HFFc6 (cell line): ENCODE results near the gene OFD1. TPM values are rescaled to one million over a fixed set of nuclear protein-coding genes. Genes with fewer than 3 reads are reported as not detected.

Source experiments
- DNase-seq: peaks from one replicate; pipeline ENCODE4 v3.0.0-alpha.2; 2018
- H3K27ac Mint-ChIP-seq: 2 replicates; pipeline ENCODE4 v1.8.0; 2020; ENCODE audit warnings: mild to moderate bottlenecking, mixed read lengths
- H3K27me3 Mint-ChIP-seq: 2 replicates; pipeline ENCODE4 v1.8.0; 2021; ENCODE audit warnings: mild to moderate bottlenecking, moderate library complexity, mixed read lengths; ENCODE audit not compliant: insufficient read depth
- H3K36me3 Mint-ChIP-seq: 2 replicates; pipeline ENCODE4 v1.8.0; 2021; ENCODE audit warnings: low read depth, mixed read lengths
- H3K4me1 Mint-ChIP-seq: 2 replicates; pipeline ENCODE4 v1.8.0; 2020; ENCODE audit warnings: low read depth, mixed read lengths
- H3K4me3 Mint-ChIP-seq: 2 replicates; pipeline ENCODE4 v1.8.0; 2020; ENCODE audit warnings: mild to moderate bottlenecking, moderate library complexity, mixed read lengths
- H3K9me3 Mint-ChIP-seq: 2 replicates; pipeline ENCODE4 v1.8.0; 2020; ENCODE audit warnings: mild to moderate bottlenecking, mixed read lengths
- total RNA-seq, 6 experiments: library from RNA; stranded (reverse); fragmentation: NEBNext Ultra II Directional; extraction: Animal tissue kit (Norgen Biotek cat#: 25700); gene quantifications; 2 replicates in 1 of 6; 3 replicates in 5 of 6; pipeline ENCODE4 v1.2.3, GENCODE V29; 2021
- TF ChIP-seq, protein P1 (sequence below): fragments of 200-600 bp; sonication (generic); IDR thresholded peaks from 2 replicates; pipeline ENCODE4 v1.5.0; 2021; ENCODE audit warnings: antibody characterized with exemption, mild to moderate bottlenecking

OFD1 gene
- total RNA-seq, 6 experiments from 2014 or later, result 9.1 to 11.0 (median 10.1) TPM

DNA sequence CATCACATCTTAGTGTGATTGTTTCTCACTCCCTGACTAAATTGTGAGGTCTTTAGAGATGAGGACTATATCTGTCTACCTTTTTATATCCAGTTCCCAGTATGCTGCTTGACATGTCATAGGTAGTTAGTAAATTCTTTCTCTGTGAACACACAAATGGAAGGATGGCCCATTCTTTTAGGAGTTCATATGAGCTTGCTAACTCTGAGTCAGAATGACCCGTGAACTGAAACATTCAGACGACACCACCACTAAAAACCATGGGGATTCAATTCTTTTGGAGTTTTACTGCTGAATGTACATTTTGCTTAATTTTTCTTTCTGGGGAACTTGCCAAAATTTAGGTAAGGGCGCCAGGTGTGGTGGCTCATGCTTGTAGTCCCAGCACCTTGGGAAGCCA lies 13.9 kb downstream of the OFD1 start:
- H3K4me1 Mint-ChIP-seq, result peaks cover 15% of the 10 kb centered on the region
- no peaks in the 10 kb centered on the region for H3K9me3 Mint-ChIP-seq
- peak; percentile 21 for DNase-seq
- peak overlapping the region; percentile 73 for H3K27ac Mint-ChIP-seq
- TF ChIP-seq, protein P1, sequence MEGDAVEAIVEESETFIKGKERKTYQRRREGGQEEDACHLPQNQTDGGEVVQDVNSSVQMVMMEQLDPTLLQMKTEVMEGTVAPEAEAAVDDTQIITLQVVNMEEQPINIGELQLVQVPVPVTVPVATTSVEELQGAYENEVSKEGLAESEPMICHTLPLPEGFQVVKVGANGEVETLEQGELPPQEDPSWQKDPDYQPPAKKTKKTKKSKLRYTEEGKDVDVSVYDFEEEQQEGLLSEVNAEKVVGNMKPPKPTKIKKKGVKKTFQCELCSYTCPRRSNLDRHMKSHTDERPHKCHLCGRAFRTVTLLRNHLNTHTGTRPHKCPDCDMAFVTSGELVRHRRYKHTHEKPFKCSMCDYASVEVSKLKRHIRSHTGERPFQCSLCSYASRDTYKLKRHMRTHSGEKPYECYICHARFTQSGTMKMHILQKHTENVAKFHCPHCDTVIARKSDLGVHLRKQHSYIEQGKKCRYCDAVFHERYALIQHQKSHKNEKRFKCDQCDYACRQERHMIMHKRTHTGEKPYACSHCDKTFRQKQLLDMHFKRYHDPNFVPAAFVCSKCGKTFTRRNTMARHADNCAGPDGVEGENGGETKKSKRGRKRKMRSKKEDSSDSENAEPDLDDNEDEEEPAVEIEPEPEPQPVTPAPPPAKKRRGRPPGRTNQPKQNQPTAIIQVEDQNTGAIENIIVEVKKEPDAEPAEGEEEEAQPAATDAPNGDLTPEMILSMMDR, result no peak
- H3K36me3 Mint-ChIP-seq, result 0 out of 2 replicates have a peak, but pooled peaks cover 5% of the 10 kb centered on the region
- H3K27me3 Mint-ChIP-seq, result no peaks in the 10 kb centered on the region
- H3K4me3 Mint-ChIP-seq, result no peak overlapping the region

DNA sequence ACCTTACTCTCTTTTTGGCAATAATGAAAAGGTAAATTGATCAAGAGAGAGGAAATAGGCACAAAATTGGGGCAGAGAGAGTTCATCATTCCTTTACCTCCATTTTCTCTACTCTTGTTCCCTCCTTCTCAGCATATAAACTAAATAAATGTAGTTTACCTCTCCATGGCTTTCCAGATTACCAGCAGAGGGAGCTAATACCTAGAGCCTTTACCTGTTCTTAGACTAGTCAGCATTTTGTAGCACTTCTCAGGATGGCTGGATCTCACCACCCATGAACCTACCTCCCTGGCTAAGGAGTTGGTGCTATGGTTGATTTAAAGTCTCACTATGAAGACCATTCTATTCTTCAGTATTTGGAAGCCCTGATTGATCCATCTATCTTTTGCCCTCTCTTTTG lies 15.7 kb downstream of the OFD1 start:
- Mint-ChIP-seq H3K9me3 (no peaks in the 10 kb centered on the region), H3K4me3 (no peak overlapping the region), H3K27ac (no peak overlapping the region), H3K36me3 (0 out of 2 replicates have a peak, but pooled peaks cover 5% of the 10 kb centered on the region), H3K27me3 (no peaks in the 10 kb centered on the region), H3K4me1 (peaks cover 15% of the 10 kb centered on the region)
- TF ChIP-seq, protein P1, result peak; percentile 75
- peak; percentile 25 for DNase-seq

DNA sequence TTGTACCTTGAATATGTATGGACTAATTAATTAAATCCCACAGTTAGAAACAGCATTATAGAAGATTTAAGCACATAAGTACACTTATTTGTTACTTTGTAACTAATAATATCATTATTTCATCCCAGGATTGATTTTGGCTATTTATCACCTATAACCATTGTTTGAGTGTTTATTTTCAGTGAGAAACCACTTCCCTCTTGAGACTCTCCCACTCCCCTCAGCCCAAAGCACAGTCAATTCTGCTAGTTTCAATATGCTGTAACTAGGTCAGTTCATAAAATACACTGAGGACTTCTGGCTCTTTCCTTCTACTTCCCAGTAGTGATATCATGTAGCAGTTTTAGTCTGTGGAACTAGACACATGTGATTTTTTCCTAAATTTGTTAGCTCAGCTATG lies 16.3 kb downstream of the OFD1 start:
- Mint-ChIP-seq H3K9me3 (no peaks in the 10 kb centered on the region), H3K36me3 (0 out of 2 replicates have a peak, but pooled peaks cover 5% of the 10 kb centered on the region), H3K4me3 (no peak overlapping the region)

DNA sequence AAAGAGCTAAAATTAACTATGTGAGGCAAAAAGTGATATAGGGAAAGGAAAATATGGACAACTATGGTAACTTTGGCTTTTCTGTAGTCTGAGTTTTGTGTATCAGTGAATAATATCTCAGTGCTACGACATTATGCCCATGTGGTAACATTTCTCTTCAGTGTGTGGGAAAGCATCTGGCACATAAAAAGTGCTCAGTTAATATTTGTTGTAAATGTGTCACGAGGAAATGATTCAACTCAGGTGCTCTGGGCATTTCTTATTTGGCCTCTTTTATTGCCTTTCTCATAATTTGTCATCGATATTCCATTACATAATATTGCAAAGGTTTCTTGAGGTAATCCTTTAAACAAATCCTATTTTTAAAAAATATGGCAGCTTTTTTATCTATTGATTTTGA lies 17.6 kb downstream of the OFD1 start:
- no peak overlapping the region for H3K27ac Mint-ChIP-seq
- no peaks in the 10 kb centered on the region for H3K27me3 Mint-ChIP-seq
- H3K4me3 Mint-ChIP-seq, result no peak overlapping the region
- TF ChIP-seq, protein P1, result no peak
- DNase-seq, result no peak
- H3K36me3 Mint-ChIP-seq, result 0 out of 2 replicates have a peak, but pooled peaks cover 5% of the 10 kb centered on the region
- H3K4me1 Mint-ChIP-seq, result peaks cover 15% of the 10 kb centered on the region
- no peaks in the 10 kb centered on the region for H3K9me3 Mint-ChIP-seq

More for the DNA sequence above, 16.3 kb downstream of the OFD1 start:
- DNase-seq, result no peak
- Mint-ChIP-seq H3K4me1 (peaks cover 15% of the 10 kb centered on the region), H3K27ac (no peak overlapping the region), H3K27me3 (no peaks in the 10 kb centered on the region)
- TF ChIP-seq, protein P1, result no peak

DNA sequence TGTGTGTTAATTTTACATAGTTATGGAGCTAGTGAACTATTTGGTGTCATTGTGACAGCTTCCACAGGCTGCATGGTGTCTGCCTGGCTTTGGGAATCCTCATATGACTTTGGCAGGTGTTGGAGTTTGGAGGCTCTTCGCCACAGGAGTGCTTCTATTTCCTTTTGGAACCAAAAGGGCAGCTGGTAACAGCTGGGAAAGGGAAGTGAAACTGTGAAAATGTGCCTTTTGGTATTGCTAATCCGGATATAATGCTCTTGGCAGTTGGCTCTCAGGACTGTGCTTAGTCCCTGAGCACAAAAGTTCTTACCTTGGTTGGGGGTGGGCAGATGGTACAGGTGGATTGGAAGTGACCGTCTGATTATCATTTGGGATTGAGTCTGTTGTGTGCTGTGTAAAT lies 18.1 kb downstream of the OFD1 start:
- Mint-ChIP-seq H3K27ac (no peak overlapping the region), H3K27me3 (no peaks in the 10 kb centered on the region), H3K36me3 (0 out of 2 replicates have a peak, but pooled peaks cover 5% of the 10 kb centered on the region), H3K4me3 (no peak overlapping the region), H3K4me1 (peaks cover 10% of the 10 kb centered on the region), H3K9me3 (no peaks in the 10 kb centered on the region)
- no peak for DNase-seq
- TF ChIP-seq, protein P1, result no peak

DNA sequence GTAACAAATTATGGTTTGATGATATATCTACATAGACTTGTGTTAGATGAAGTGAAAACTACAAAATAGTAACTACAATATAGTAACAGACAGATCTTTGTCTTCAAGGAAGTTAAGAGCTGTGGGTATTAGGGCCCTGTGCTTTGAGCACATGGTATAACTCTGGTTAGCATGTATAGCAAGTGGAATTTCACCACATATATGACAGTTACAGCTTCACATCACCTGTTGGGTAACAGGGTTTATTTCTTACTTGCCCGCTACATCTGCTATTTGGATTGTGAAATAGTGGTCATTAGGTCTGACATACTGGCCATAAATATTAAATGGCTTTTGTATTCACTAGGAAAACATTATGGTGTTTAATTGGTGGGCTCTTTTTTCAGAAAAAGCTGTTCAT lies 20.2 kb downstream of the OFD1 start:
- H3K27ac Mint-ChIP-seq, result no peak overlapping the region
- DNase-seq, result no peak
- no peaks in the 10 kb centered on the region for H3K9me3 Mint-ChIP-seq
- 0 out of 2 replicates have a peak, but pooled peaks cover 5% of the 10 kb centered on the region for H3K36me3 Mint-ChIP-seq
- H3K27me3 Mint-ChIP-seq, result no peaks in the 10 kb centered on the region
- no peak overlapping the region for H3K4me3 Mint-ChIP-seq
- TF ChIP-seq, protein P1, result no peak
- no peaks in the 10 kb centered on the region for H3K4me1 Mint-ChIP-seq
